K562 (cell line): ENCODE data around the gene SPATA32. TPM values are rescaled to one million over a fixed set of nuclear protein-coding genes. Genes with fewer than 3 reads are reported as not detected.

Source experiments
- CHD1 ChIP-seq: fragments of 200-600 bp; sonication (generic); IDR thresholded peaks from one replicate; pipeline ENCODE4 v1.6.1; 2012; ENCODE audit warnings: mild to moderate bottlenecking, moderate library complexity, low read length, inconsistent platforms
- E2F6 ChIP-seq, 2 experiments: IDR thresholded peaks; 2 replicates each; pipeline ENCODE4 v1.6.1; 2011; ENCODE audit warnings: borderline replicate concordance in 1 of 2, control low read depth in 1 of 2, low read depth in 1 of 2, low read length in 1 of 2, mild to moderate bottlenecking in 1 of 2, mixed read lengths in 1 of 2, moderate library complexity in 1 of 2; ENCODE audit not compliant: insufficient read depth in 1 of 2, insufficient read length in 1 of 2, poor library complexity in 1 of 2, severe bottlenecking in 1 of 2; ENCODE audit errors: extremely low read depth in 1 of 2
- FIP1L1 ChIP-seq: fragments of 200-400 bp; formaldehyde crosslinking; IDR thresholded peaks from 2 replicates; pipeline ENCODE4 v1.6.1; 2018; ENCODE audit warnings: mild to moderate bottlenecking, low read depth, low read length; ENCODE audit not compliant: poor library complexity, severe bottlenecking
- FOXJ3 ChIP-seq: sonication (generic); formaldehyde crosslinking; IDR thresholded peaks from 2 replicates; pipeline ENCODE4 v1.4.0; 2020; ENCODE audit warnings: mild to moderate bottlenecking, missing genetic modification reagents
- HNRNPUL1 ChIP-seq: fragments of 200-400 bp; formaldehyde crosslinking; IDR thresholded peaks from 2 replicates; pipeline ENCODE4 v1.6.1; 2017; ENCODE audit warnings: low read length
- IRF1 ChIP-seq: sonication (generic); formaldehyde crosslinking; IDR thresholded peaks from 2 replicates; pipeline ENCODE4 v1.8.0; 2022; ENCODE audit warnings: missing genetic modification reagents, mild to moderate bottlenecking, borderline replicate concordance
- L3MBTL2 ChIP-seq: fragments of 450-650 bp; IDR thresholded peaks from 2 replicates; pipeline ENCODE4 v1.6.1; 2016; ENCODE audit warnings: mild to moderate bottlenecking, moderate library complexity
- NR2C2 ChIP-seq, 2 experiments: fragments of 200-800 bp in 1 of 2; sonication (Bioruptor generic) in 1 of 2; sonication (generic) in 1 of 2; formaldehyde crosslinking in 1 of 2; IDR thresholded peaks; 2 replicates each; pipeline versions ENCODE4 v1.6.1 to v1.8.0; 2016 to 2022; ENCODE audit warnings: mild to moderate bottlenecking in 1 of 2, missing compliant biosample characterization in 1 of 2, missing genetic modification characterization in 1 of 2, missing genetic modification reagents in 1 of 2
- PHB2 ChIP-seq: fragments of 450-650 bp; IDR thresholded peaks from 2 replicates; pipeline ENCODE4 v1.6.1; 2017; ENCODE audit warnings: low read depth
- PHF8 ChIP-seq: fragments of 200-600 bp; sonication (generic); IDR thresholded peaks from 2 replicates; pipeline ENCODE4 v1.6.1; 2012; ENCODE audit warnings: mixed run types, mild to moderate bottlenecking, inconsistent platforms, low read length, moderate library complexity, borderline replicate concordance
- RB1 ChIP-seq: fragments of 450-650 bp; IDR thresholded peaks from 2 replicates; pipeline ENCODE4 v1.6.1; 2017; ENCODE audit warnings: low read depth, mild to moderate bottlenecking
- RBFOX2 ChIP-seq: fragments of 200-400 bp; formaldehyde crosslinking; IDR thresholded peaks from 2 replicates; pipeline ENCODE4 v1.6.1; 2017; ENCODE audit warnings: low read depth, mild to moderate bottlenecking, low read length, moderate library complexity
- ZMIZ1 ChIP-seq, 2 experiments: fragments of 150-350 bp in 1 of 2; IDR thresholded peaks; 2 replicates each; pipeline ENCODE4 v1.6.1; 2012 to 2016; ENCODE audit warnings: low read depth in 2 of 2, low read length in 2 of 2, mild to moderate bottlenecking in 1 of 2, moderate library complexity in 1 of 2
- ZNF592 ChIP-seq: fragments of 450-650 bp; IDR thresholded peaks from 2 replicates; pipeline ENCODE4 v1.6.1; 2017; ENCODE audit warnings: antibody characterized with exemption, mild to moderate bottlenecking
- polyA plus RNA-seq, 8 experiments: library from polyadenylated mRNA; depleted of rRNA in 4 of 8; stranded (reverse) in 5 of 8; unstranded in 3 of 8; fragments of >200 nt; fragmentation: Nextera tagmentation in 2 of 8; fragmentation: Illumina TruSeq in 1 of 8; extraction: Ambion mirVana in 2 of 8; extraction: Trizol in 1 of 8; gene quantifications; 2 replicates each; pipeline versions ENCODE4 v1.2.1 to v1.2.3, GENCODE V29; 2011 to 2014; ENCODE audit warnings: inconsistent platforms in 1 of 8, missing spikeins in 1 of 8
- total RNA-seq, 7 experiments: library from RNA; depleted of rRNA in 6 of 7; stranded (reverse); fragments of >200 nt in 6 of 7; fragmentation: Illumina TruSeq in 2 of 7; extraction: Trizol in 2 of 7; gene quantifications; 2 replicates each; pipeline versions ENCODE4 v1.2.1 to v1.2.3, GENCODE V29; 2011 to 2021; ENCODE audit warnings: low replicate concordance in 1 of 7

SPATA32 gene
- total and polyA plus RNA-seq, 9 of the 15 experiments (the other 6 are each of a cell fraction or from before 2014, with no cell fraction given) = 0.03 to 0.06 TPM; not detected in 7

- no peak for TF ChIP-seq IRF1 (CRISPR knock-in tag)
- TF ChIP-seq CHD1 = peak; percentile 11
- TF ChIP-seq NR2C2 (CRISPR knock-in tag; IDR thresholded peaks at IDR 0.05) = no peak
- peak; percentile 6; the same call in 1 of the 2 replicates for TF ChIP-seq NR2C2 (tag; IDR thresholded peaks at IDR 0.05)
- peak; percentile 16 for TF ChIP-seq FIP1L1
- peak; percentile 45 for TF ChIP-seq RBFOX2
- peak; percentile 21; the same call in 1 of the 2 replicates for TF ChIP-seq ZNF592
- peak; percentile 26; the same call in 1 of the 2 replicates for TF ChIP-seq PHF8
- peak; percentile 48; the same call in 1 of the 2 replicates for TF ChIP-seq RB1
- TF ChIP-seq ZMIZ1 (IDR thresholded peaks at IDR 0.05; ENCODE audit: low read depth in 2 of 2, low read length in 2 of 2) = no peak
- TF ChIP-seq E2F6 (IDR thresholded peaks at IDR 0.05; ENCODE audit: borderline replicate concordance in 1 of 2, extremely low read depth in 1 of 2, insufficient read depth in 1 of 2, insufficient read length in 1 of 2, low read depth in 1 of 2, low read length in 1 of 2, poor library complexity in 1 of 2, severe bottlenecking in 1 of 2) = peak; percentile 15 to 76
- 0 out of 2 replicates have a peak, but pooled peaks have one; percentile 18 for TF ChIP-seq L3MBTL2
- TF ChIP-seq FOXJ3 (CRISPR knock-in tag) = no peak
- no peak for TF ChIP-seq HNRNPUL1
- TF ChIP-seq PHB2 = no peak
These were observed 40.5 kb downstream of the SPATA32 start, which contains the start of gene FMNL1 (continued) for GRCh38 chr17:45221081-45222013.
